SK-N-SH (cell line): ENCODE measurements around the gene ANK3. TPM values are rescaled to one million over a fixed set of nuclear protein-coding genes. Genes with fewer than 3 reads are reported as not detected.

ENCODE experiments used
- CTCF ChIA-PET: fragments of 300-600, 350-600 bp; formaldehyde crosslinking; extraction: SDS; loops from one replicate; lab custom pipeline; 2021; lab: Yijun Ruan, JAX
- POLR2A ChIA-PET: fragments of 350-600 bp; sonication (Branson Sonifier 250); formaldehyde crosslinking; extraction: SDS; loops from one replicate; lab custom pipeline; 2020; ENCODE audit warnings: antibody characterized with exemption, inconsistent platforms; lab: Yijun Ruan, JAX
- DNase-seq: peaks from one replicate; pipeline ENCODE4 v3.0.0; 2012
- H2AFZ ChIP-seq: fragments of 200-600 bp; sonication (generic); 2 replicates; pipeline ENCODE4 v1.8.1; 2016; ENCODE audit warnings: antibody characterized with exemption, mild to moderate bottlenecking, low read depth
- H3F3A ChIP-seq: fragments of 200-600 bp; sonication (generic); replicated peaks from 2 replicates; pipeline ENCODE3; 2016; ENCODE audit warnings: antibody characterized with exemption, mild to moderate bottlenecking; ENCODE audit not compliant: insufficient read depth
- H3K27ac ChIP-seq, 2 experiments: fragments of 200-500 bp in 1 of 2; fragments of 200-600 bp in 1 of 2; sonication (Bioruptor generic) in 1 of 2; sonication (generic), shearing (Covaris generic) in 1 of 2; 2 replicates each; pipeline versions ENCODE4 v1.5.1 to v1.6.1; 2014 to 2016; ENCODE audit warnings: low read depth in 2 of 2, inconsistent platforms in 1 of 2, low read length in 1 of 2, mild to moderate bottlenecking in 1 of 2, mixed read lengths in 1 of 2
- H3K27me3 ChIP-seq: fragments of 200-600 bp; sonication (generic), shearing (Covaris generic); 2 replicates; pipeline ENCODE4 v1.6.1; 2016; ENCODE audit warnings: mixed run types; ENCODE audit not compliant: insufficient read depth
- H3K36me3 ChIP-seq, 2 experiments: fragments of 200-500 bp in 1 of 2; fragments of 200-600 bp in 1 of 2; sonication (Bioruptor generic) in 1 of 2; sonication (generic) in 1 of 2; replicated peaks in 1 of 2; 2 replicates each; pipeline versions ENCODE3 to v1.5.1; 2014 to 2016; ENCODE audit warnings: low read length in 1 of 2, mild to moderate bottlenecking in 1 of 2; ENCODE audit not compliant: insufficient read depth in 2 of 2, control insufficient read depth in 1 of 2
- H3K4me1 ChIP-seq, 2 experiments: fragments of 200-500 bp in 1 of 2; fragments of 200-600 bp in 1 of 2; sonication (Bioruptor generic) in 1 of 2; sonication (generic), shearing (Covaris generic) in 1 of 2; 2 replicates each; pipeline versions ENCODE4 v1.5.1 to v1.6.1; 2014 to 2016; ENCODE audit warnings: low read depth in 1 of 2, low read length in 1 of 2, mixed run types in 1 of 2; ENCODE audit not compliant: insufficient read depth in 2 of 2, control insufficient read depth in 1 of 2
- H3K4me2 ChIP-seq: fragments of 200-600 bp; sonication (generic), shearing (Covaris generic); 2 replicates; pipeline ENCODE4 v1.6.1; 2017; ENCODE audit warnings: mixed run types
- H3K4me3 ChIP-seq, 2 experiments: fragments of 200-500 bp in 1 of 2; fragments of 200-600 bp in 1 of 2; sonication (Bioruptor generic) in 1 of 2; sonication (generic), shearing (Covaris generic) in 1 of 2; 2 replicates each; pipeline versions ENCODE4 v1.5.1 to v1.8.1; 2014 to 2016; ENCODE audit warnings: low read depth in 2 of 2, inconsistent platforms in 1 of 2, low read length in 1 of 2, mild to moderate bottlenecking in 1 of 2, mixed read lengths in 1 of 2, moderate library complexity in 1 of 2
- H3K79me2 ChIP-seq: fragments of 200-600 bp; sonication (generic); 2 replicates; pipeline ENCODE4 v1.8.1; 2017; ENCODE audit warnings: mild to moderate bottlenecking; ENCODE audit not compliant: insufficient read depth
- H3K9ac ChIP-seq: fragments of 200-600 bp; sonication (generic); 2 replicates; pipeline ENCODE4 v1.6.1; 2017; ENCODE audit warnings: mixed run types
- H3K9me2 ChIP-seq: fragments of 200-600 bp; sonication (generic); 2 replicates; pipeline ENCODE4 v1.6.1; 2017; ENCODE audit warnings: mixed run types
- H3K9me3 ChIP-seq: fragments of 200-600 bp; sonication (generic); 2 replicates; pipeline ENCODE4 v1.6.1; 2017; ENCODE audit warnings: mixed run types, mild to moderate bottlenecking, moderate library complexity
- H4K20me1 ChIP-seq: fragments of 200-600 bp; sonication (generic); 2 replicates; pipeline ENCODE4 v1.6.1; 2017; ENCODE audit warnings: mild to moderate bottlenecking, mixed run types; ENCODE audit not compliant: insufficient read depth
- EP300 ChIP-seq, 2 experiments: IDR thresholded peaks; 2 replicates each; pipeline versions ENCODE4 v1.4.0 to v1.6.1; 2012; ENCODE audit warnings: borderline replicate concordance in 1 of 2, low read depth in 1 of 2, low read length in 1 of 2
- EZH2phosphoT487 ChIP-seq: fragments of 200-600 bp; sonication (generic); IDR thresholded peaks from 2 replicates; pipeline ENCODE4 v1.6.1; 2017; ENCODE audit warnings: low read depth, mixed run types, mild to moderate bottlenecking, antibody characterized with exemption, moderate library complexity, borderline replicate concordance
- FOSL2 ChIP-seq: IDR thresholded peaks from 2 replicates; pipeline ENCODE4 v1.4.0; 2012; ENCODE audit warnings: low read depth, mild to moderate bottlenecking, moderate library complexity, borderline replicate concordance
- FOXJ3 ChIP-seq: sonication (generic); formaldehyde crosslinking; IDR thresholded peaks from 2 replicates; pipeline ENCODE4 v1.5.1; 2020; ENCODE audit warnings: mild to moderate bottlenecking, missing genetic modification reagents
- FOXM1 ChIP-seq: IDR thresholded peaks from 2 replicates; pipeline ENCODE4 v1.4.0; 2012; ENCODE audit warnings: low read depth, mild to moderate bottlenecking
- MAX ChIP-seq: IDR thresholded peaks from 2 replicates; pipeline ENCODE4 v1.4.0; 2012; ENCODE audit warnings: low read depth
- NFIC ChIP-seq: IDR thresholded peaks from 2 replicates; pipeline ENCODE4 v1.4.0; 2012; ENCODE audit warnings: borderline replicate concordance
- NRF1 ChIP-seq: IDR thresholded peaks from 2 replicates; pipeline ENCODE4 v1.6.1; 2012; ENCODE audit warnings: low read depth, mild to moderate bottlenecking, low read length
- RCOR1 ChIP-seq: fragments of 150-350 bp; IDR thresholded peaks from 2 replicates; pipeline ENCODE4 v1.6.1; 2017; ENCODE audit warnings: antibody characterized with exemption, low read length
- RFX5 ChIP-seq: IDR thresholded peaks from 2 replicates; pipeline ENCODE4 v1.6.1; 2012; ENCODE audit warnings: mild to moderate bottlenecking, improper control_type of control experiment, low read length
- SIN3A ChIP-seq: IDR thresholded peaks from 2 replicates; pipeline ENCODE4 v1.6.1; 2012; ENCODE audit warnings: low read depth, mild to moderate bottlenecking, low read length, moderate library complexity, borderline replicate concordance
- TAF1 ChIP-seq: IDR thresholded peaks from 2 replicates; pipeline ENCODE4 v1.6.1; 2012; ENCODE audit warnings: low read depth, mild to moderate bottlenecking, low read length, moderate library complexity, borderline replicate concordance
- TEAD4 ChIP-seq: IDR thresholded peaks from 2 replicates; pipeline ENCODE4 v1.4.0; 2012; ENCODE audit warnings: mild to moderate bottlenecking, borderline replicate concordance; ENCODE audit not compliant: insufficient read depth
- YY1 ChIP-seq: IDR thresholded peaks from 2 replicates; pipeline ENCODE4 v1.4.0; 2012; ENCODE audit warnings: low read depth, mild to moderate bottlenecking
- WGBS: methylation state at CpG from one replicate; pipeline ENCODE4 v1.1.6; 2017; ENCODE audit warnings: low lambda C conversion rate; 5-methylcytosine and 5-hydroxymethylcytosine counted together
- polyA plus RNA-seq, 3 experiments: library from polyadenylated mRNA; depleted of rRNA; stranded (reverse); fragments of >200 nt; gene quantifications; 2 replicates each; pipeline ENCODE4 v1.2.3, GENCODE V29; 2012
- TF ChIP-seq, protein P1 (sequence below): fragments of 150-350 bp; IDR thresholded peaks from 2 replicates; pipeline ENCODE4 v1.6.1; 2016; ENCODE audit warnings: mild to moderate bottlenecking, low read depth, low read length
- TF ChIP-seq, protein P2 (sequence below): fragments of 150-350 bp; IDR thresholded peaks from 2 replicates; pipeline ENCODE4 v1.6.1; 2017; ENCODE audit warnings: antibody characterized with exemption, low read length, low read depth, borderline replicate concordance
- TF ChIP-seq, protein P3 (sequence below): IDR thresholded peaks from 2 replicates; pipeline ENCODE4 v1.6.1; 2012; ENCODE audit warnings: mild to moderate bottlenecking, low read depth, low read length, moderate library complexity
- TF ChIP-seq, protein P4 (sequence below): IDR thresholded peaks from 2 replicates; pipeline ENCODE4; 2012

Gene ANK3
- polyA plus RNA-seq, 1 of the 3 experiments (the other 2 are of a cell fraction), result 10.0 TPM

- Histone ChIP-seq H3K4me3 (no peak overlapping the region), H3F3A (no peaks in the 10 kb centered on the region), H4K20me1 (no peaks in the 10 kb centered on the region), H3K36me3 (no peaks in the 10 kb centered on the region), H3K79me2 (no peaks in the 10 kb centered on the region), H3K9ac (no peak overlapping the region), H3K4me1 (peaks cover 0 to 3% of the 10 kb centered on the region in 2 experiments; a peak in 1 of 4 replicates), H3K27ac (no peak overlapping the region), H3K4me2 (no peak overlapping the region), H3K9me3 (no peaks in the 10 kb centered on the region), H3K9me2 (no peaks in the 10 kb centered on the region), H3K27me3 (no peaks in the 10 kb centered on the region), H2AFZ (no peak overlapping the region)
- ChIA-PET CTCF (no interaction called here), POLR2A (no interaction called here)
- WGBS, result 84% methylated on average over 4 of the region's 4 CpGs
- TF ChIP-seq YY1 (no peak), EP300 (IDR thresholded peaks at IDR 0.05; ENCODE audit: borderline replicate concordance in 1 of 2, low read depth in 1 of 2, low read length in 1 of 2) (no peak), FOXJ3 (CRISPR knock-in tag) (no peak), TAF1 (no peak), SIN3A (no peak), TEAD4 (no peak), EZH2phosphoT487 (no peak), NRF1 (no peak), NFIC (no peak), FOSL2 (no peak), MAX (no peak), RFX5 (no peak), RCOR1 (no peak), FOXM1 (no peak)
- TF ChIP-seq, protein P1, sequence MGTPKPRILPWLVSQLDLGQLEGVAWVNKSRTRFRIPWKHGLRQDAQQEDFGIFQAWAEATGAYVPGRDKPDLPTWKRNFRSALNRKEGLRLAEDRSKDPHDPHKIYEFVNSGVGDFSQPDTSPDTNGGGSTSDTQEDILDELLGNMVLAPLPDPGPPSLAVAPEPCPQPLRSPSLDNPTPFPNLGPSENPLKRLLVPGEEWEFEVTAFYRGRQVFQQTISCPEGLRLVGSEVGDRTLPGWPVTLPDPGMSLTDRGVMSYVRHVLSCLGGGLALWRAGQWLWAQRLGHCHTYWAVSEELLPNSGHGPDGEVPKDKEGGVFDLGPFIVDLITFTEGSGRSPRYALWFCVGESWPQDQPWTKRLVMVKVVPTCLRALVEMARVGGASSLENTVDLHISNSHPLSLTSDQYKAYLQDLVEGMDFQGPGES, result no peak
- TF ChIP-seq, protein P2, sequence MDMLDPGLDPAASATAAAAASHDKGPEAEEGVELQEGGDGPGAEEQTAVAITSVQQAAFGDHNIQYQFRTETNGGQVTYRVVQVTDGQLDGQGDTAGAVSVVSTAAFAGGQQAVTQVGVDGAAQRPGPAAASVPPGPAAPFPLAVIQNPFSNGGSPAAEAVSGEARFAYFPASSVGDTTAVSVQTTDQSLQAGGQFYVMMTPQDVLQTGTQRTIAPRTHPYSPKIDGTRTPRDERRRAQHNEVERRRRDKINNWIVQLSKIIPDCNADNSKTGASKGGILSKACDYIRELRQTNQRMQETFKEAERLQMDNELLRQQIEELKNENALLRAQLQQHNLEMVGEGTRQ, result no peak
- TF ChIP-seq, protein P3, sequence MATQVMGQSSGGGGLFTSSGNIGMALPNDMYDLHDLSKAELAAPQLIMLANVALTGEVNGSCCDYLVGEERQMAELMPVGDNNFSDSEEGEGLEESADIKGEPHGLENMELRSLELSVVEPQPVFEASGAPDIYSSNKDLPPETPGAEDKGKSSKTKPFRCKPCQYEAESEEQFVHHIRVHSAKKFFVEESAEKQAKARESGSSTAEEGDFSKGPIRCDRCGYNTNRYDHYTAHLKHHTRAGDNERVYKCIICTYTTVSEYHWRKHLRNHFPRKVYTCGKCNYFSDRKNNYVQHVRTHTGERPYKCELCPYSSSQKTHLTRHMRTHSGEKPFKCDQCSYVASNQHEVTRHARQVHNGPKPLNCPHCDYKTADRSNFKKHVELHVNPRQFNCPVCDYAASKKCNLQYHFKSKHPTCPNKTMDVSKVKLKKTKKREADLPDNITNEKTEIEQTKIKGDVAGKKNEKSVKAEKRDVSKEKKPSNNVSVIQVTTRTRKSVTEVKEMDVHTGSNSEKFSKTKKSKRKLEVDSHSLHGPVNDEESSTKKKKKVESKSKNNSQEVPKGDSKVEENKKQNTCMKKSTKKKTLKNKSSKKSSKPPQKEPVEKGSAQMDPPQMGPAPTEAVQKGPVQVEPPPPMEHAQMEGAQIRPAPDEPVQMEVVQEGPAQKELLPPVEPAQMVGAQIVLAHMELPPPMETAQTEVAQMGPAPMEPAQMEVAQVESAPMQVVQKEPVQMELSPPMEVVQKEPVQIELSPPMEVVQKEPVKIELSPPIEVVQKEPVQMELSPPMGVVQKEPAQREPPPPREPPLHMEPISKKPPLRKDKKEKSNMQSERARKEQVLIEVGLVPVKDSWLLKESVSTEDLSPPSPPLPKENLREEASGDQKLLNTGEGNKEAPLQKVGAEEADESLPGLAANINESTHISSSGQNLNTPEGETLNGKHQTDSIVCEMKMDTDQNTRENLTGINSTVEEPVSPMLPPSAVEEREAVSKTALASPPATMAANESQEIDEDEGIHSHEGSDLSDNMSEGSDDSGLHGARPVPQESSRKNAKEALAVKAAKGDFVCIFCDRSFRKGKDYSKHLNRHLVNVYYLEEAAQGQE, result no peak
- TF ChIP-seq, protein P4, sequence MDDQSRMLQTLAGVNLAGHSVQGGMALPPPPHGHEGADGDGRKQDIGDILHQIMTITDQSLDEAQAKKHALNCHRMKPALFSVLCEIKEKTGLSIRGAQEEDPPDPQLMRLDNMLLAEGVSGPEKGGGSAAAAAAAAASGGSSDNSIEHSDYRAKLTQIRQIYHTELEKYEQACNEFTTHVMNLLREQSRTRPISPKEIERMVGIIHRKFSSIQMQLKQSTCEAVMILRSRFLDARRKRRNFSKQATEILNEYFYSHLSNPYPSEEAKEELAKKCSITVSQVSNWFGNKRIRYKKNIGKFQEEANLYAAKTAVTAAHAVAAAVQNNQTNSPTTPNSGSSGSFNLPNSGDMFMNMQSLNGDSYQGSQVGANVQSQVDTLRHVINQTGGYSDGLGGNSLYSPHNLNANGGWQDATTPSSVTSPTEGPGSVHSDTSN, result no peak
- DNase-seq, result no peak
These were observed 47.7 kb downstream of the ANK3 start for GRCh38 chr10:60341969-60342368.
